C4-2B (cell line): ENCODE results near the gene CLIP2.

ENCODE experiments used
- H3K27ac ChIP-seq: fragments of 450-650 bp; 2 replicates; pipeline ENCODE4 v1.5.1; 2017
- ZFX ChIP-seq: fragments of 450-650 bp; IDR thresholded peaks from 2 replicates; pipeline ENCODE4 v1.6.1; 2017
- TF ChIP-seq, protein P1 (sequence below): fragments of 450-650 bp; conservative IDR thresholded peaks from 2 replicates; pipeline ENCODE4 v1.5.1; 2017; ENCODE audit warnings: mild to moderate bottlenecking

The CLIP2 gene

DNA sequence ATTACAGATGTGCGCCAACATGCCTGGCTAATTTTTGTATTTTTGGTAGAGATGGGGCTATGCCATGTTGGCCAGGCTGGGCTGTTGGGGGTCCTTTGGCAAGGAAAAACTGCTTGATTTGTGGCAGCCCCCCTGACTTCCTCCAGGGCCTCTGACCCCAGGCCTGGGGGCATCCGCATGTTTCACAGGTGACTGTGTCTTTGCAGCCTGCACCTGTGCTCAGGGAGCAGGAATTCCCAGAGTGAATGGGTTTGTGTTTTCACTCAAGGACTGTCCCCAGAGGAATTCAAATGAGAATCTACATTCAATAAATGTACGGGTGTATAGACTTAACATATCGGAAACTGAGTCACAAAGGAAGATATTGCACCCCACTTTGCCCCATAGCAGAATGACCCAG, 11.6 kb upstream of the CLIP2 start:
- no peak overlapping the region for H3K27ac ChIP-seq
- TF ChIP-seq, protein P1, sequence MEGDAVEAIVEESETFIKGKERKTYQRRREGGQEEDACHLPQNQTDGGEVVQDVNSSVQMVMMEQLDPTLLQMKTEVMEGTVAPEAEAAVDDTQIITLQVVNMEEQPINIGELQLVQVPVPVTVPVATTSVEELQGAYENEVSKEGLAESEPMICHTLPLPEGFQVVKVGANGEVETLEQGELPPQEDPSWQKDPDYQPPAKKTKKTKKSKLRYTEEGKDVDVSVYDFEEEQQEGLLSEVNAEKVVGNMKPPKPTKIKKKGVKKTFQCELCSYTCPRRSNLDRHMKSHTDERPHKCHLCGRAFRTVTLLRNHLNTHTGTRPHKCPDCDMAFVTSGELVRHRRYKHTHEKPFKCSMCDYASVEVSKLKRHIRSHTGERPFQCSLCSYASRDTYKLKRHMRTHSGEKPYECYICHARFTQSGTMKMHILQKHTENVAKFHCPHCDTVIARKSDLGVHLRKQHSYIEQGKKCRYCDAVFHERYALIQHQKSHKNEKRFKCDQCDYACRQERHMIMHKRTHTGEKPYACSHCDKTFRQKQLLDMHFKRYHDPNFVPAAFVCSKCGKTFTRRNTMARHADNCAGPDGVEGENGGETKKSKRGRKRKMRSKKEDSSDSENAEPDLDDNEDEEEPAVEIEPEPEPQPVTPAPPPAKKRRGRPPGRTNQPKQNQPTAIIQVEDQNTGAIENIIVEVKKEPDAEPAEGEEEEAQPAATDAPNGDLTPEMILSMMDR, result no peak
- TF ChIP-seq ZFX, result no peak

DNA sequence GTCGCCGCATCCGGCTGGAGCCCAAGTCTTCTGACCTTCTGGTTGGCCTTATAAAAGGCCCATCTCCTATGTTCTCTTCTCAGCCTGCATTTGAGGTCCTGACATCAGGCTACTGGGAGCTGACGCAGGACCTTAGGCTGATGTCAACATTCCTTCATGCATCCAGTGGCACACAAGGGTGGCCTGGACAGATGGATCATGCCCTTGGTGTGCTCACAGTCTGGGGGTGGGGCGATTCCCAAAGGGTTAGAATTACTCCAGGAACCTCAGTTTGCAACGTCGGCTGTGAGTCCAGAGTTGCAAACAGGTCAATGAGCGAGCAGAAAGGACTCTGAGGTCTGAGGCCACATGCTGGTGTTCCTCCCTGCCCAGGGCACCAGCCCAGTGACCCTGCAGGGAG, 8.2 kb upstream of the CLIP2 start:
- H3K27ac ChIP-seq, result no peak overlapping the region

DNA sequence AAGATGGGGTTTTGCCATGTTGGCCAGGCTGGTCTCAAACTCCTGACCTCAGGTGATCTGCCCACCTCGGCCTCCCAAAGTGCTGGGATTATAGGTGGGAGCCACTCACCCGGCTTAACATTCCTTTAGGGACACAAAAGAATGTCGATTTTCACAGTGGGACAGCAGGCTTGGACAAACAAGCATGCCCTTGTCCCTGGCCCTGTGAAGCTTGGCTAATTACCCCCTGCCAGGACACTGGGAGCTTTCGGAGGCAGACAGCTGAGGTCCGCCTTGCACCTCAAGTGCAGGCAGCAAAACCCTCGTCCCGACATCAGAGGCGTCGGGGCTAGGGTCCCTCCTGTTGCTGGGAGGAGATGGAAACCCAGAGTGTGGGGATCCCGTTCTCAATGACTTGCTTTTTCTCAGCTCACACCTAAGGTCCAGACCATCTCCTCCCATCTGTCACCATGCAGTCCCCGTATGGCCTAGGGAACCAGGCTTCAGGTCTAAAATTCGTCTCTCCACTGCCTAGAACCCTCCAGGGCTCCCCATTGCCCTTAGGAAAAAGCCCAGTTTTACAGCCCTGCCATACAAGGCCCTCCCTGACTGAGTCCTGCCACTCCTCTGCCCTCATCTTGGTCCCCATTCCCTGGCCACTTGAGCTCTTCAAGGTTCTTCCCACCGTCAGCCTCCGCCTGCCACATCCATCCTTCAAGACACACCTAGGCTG, 6.3 kb upstream of the CLIP2 start:
- TF ChIP-seq ZFX, result no peak
- TF ChIP-seq, protein P1, result no peak
- no peak overlapping the region for H3K27ac ChIP-seq

More for the DNA sequence above, 8.2 kb upstream of the CLIP2 start:
- TF ChIP-seq, protein P1, result no peak
- no peak for TF ChIP-seq ZFX

DNA sequence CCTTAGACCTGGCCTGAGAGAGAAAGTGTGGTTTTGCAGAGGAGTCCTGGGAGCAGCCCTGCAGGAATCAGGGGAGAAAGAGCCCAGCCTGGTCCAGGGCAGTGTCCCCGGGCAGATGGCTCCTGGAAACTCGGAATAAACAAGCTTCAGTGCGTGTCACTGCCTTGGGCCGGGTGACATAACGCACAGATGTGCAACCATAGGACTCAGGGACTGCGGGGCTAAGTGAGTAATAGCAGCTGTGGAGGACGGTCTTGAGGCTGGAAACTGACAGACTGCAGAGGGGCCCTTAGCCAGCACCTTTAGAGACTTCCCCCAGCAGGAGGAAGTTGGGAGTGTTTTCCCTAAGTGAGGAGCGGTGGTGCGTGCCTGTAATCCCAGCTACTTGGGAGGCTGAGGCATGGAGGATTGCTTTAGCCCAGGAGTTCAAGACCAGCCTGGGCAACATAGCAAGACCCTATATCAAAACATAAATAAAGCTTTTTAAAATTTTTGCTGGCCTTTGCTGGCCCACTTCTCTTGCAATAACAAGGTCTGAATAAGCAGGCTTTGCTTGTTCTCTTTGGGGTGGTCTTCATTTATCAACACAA, 5.3 kb upstream of the CLIP2 start:
- TF ChIP-seq, protein P1, result no peak
- TF ChIP-seq ZFX, result no peak
- no peak overlapping the region for H3K27ac ChIP-seq

DNA sequence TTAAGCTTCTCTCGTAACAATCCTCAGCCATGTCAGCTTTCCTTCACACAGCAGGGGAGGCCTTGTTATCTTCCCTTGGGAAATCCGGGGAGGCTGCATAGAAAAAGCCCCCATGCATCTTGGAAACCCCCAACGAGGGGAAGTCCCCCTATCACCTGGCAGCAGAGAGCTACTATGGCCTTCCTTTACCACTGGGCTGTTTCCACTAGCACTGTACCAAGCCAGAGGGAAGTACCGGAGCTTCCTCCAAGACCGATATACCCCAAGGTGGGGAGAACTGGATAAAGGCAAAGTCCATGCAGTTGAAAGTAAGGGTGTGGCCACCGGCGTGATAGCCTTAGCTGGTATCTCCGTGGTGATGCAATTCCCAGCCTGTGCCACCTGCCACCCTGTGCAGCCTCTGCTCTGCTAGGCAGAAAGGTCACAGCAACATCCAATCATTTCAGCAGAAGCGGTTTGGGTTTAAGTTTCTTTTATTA, 4.4 kb upstream of the CLIP2 start:
- no peak overlapping the region for H3K27ac ChIP-seq
- TF ChIP-seq, protein P1, result no peak
- no peak for TF ChIP-seq ZFX

DNA sequence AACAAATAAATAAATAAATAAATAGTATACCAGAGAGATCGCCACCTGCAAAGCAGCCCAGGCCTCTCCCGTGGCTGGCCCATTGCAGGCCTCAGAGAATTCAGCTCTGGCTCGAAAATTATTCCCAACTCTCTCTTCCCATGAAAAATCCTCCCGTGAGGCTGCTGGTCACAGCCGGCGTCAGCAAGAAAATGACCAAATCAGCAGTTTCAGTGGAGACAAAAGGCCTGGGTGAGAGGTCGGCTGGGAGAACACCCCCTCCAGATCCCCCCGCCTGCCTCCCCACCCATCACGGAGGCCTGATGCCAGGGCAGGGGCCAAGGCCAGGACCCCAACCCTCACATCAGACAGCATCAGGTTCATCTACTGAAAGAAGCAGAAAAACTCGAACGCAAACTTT, 3.1 kb upstream of the CLIP2 start:
- TF ChIP-seq, protein P1, result no peak
- no peak for TF ChIP-seq ZFX
- H3K27ac ChIP-seq, result no peak overlapping the region

DNA sequence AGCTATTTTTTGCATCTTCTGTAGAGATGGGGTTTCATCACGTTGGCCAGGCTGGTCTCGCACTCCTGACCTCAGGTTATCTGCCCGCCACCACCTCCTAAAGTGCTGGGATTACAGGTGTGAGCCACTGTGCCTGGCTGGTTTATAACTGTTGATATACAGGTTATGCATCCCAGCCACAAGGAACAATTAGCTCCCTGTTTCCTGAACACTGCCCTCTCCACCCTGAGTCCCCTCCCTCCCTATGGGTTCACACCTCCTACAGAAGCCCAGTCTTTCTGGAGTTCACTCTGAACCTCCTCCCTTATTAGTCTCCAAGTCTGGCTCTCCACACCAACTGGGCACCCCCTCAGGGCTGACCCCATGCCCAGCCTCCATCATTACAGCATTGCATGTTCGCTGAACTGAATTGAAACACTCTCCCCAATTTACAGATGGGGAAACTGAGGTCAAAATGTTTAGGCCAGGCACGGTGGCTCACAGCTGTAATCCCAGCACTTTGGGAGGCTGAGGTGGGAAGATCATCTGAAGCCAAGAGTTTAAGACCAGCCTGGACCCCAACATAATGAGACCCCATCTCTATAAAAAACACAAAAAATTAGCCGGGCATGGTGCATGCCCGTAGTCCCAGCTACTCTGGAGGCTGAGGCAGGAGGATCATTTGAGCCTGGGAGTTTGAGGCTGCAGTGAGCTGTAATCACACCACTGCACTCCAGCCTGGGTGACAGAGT, 1.7 kb upstream of the CLIP2 start:
- TF ChIP-seq, protein P1, result no peak
- TF ChIP-seq ZFX, result no peak
- H3K27ac ChIP-seq, result no peak overlapping the region
